HUDEP-2 (cell line): ENCODE results near the gene CCDC6.
A peak's percentile ranks its signal among the peaks of the same experiment; 100 is the strongest.
"Not testable (repeated sequence)": the region's sequence is repeated elsewhere in the genome, so short reads cannot be mapped to it uniquely, and the experiment has no call there.

Experiments
- DNase-seq, 76 experiments: peaks; one replicate each; lab custom pipeline; 2025; ENCODE audit not compliant: unreplicated experiment in 76 of 76; lab: John Stamatoyannopoulos, UW

The CCDC6 gene

DNA sequence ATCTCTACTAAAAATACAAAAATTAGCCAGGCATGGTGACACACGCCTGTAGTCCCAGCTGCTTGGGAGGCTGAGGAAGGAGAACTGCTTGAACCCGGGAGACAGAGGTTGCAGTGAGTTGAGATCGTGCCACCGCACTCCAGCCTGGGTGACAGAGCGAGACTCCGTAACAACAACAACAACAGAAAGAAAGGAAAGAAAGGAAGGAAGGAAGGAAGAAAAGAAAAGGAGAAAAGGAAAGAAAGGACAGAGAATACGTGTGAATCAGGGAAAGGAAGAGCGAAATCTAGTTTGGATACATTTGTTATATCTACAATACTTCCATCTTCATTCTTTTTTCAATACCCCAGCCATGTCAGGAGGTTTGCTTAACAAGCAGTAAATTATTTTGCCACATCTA is 21.5 kb downstream of the CCDC6 start:
- DNase-seq = not testable (repeated sequence)

DNA sequence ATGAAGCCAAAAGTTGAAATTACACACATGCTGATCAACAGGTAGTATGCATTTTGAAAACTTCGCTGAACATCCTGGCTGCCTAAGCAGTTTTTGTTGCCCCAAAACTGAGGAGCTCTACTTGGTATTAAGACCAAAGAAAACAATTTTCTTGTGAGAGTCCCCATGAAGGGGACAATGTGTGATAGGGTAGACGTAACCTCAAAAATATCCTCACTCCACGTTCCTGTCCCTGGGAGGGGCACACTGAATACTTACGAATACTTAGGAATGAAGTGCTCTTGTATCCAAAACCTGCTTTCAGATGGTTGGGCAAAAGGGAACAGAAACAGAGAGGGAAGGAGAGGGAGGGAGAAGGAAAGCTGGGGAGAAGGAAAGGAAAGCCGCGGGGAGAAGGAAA is 24.7 kb downstream of the CCDC6 start:
- no peak for DNase-seq

DNA sequence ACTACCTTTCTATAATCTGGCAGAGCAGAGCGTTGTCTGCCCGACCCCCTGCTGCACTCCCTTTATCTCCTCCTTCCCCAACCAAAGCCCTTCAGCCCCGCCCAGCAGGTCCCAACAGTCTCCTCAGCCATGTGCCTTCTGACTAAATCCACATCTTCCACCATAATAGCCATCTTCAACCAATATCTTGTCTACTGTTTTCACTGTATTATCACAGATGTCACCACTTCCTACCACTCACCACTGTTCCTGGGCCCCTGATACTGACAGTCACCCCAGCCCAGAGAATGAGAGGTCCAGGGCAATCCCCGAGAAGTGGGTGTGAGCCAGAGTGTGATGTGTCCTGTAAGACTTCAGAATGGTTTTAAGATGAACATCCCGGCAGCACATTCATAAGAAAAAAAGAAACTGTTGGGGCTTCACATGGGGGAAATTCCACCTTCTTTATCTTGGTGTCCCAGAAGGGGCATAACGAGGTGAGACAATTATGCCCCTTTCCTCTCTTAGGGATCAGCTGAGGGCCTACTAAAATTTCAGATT is 25.3 kb downstream of the CCDC6 start:
- peak in 71 of 76 experiments; percentile 11 to 83 (median 63) for DNase-seq

DNA sequence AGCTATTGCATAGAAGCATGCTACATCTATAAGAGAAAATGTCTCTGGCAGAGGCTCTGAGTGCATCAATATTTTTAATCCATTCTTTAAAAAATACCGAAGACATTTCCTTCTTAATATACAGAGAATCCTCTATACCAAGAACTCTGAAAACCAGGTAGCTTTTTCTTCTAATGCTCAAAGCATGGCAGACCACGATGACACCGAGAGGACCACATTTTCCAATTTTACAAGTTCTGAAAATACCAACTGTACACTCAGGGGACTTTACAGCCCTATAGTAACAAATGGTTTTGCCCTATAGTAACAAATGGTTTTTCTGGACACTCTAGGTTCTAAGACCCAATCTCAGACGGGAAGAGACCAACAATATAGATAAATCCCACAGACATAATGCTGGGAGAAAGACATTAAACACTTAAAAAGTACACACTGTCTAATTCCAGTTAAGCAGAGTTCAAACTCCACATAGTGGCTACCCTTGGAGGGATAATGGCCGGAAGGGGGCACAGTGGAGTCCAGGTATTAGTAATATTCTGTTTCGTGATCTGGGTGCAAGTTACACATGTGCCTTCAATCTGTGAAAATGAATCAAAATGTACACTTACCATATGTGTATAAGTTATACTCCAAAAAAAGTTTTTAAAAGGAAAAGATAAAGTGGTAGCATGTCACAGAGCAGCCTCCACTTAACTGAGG is 26.2 kb downstream of the CCDC6 start:
- DNase-seq = no peak

- DNase-seq = peak in 1 of 76 experiments; percentile 4
Measured at GRCh38 chr10:59879363-59879913, 26.9 kb downstream of the CCDC6 start.

- no peak for DNase-seq
Measured at GRCh38 chr10:59878915-59879314, 27.4 kb downstream of the CCDC6 start.

GRCh38 chr10:59878289-59878688 is 28.1 kb downstream of the CCDC6 start:
- no peak for DNase-seq

DNA sequence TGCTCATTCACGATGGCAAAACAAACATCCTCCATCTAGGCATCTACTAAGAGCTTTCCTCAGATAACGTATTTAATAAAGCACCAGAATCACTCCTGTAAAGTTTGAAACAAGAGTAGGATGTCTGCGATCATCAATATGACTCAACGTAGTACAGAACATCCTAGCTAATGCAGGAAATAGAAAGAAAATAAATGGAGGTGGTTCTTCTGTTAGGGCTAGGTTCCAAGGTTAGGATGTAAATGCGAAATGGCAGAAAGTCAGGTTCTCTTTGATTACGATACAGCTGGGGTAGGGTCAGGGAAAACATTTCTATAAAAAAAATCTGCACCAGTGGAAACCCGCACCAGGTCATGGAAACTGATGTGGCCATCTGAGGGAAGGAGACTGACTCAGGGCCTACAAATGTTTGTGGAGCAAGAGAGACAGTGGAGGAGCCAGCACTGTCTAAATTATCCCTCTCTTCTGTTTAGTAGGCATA is 29.1 kb downstream of the CCDC6 start:
- no peak for DNase-seq

GRCh38 chr10:59876695-59877094 is 29.7 kb downstream of the CCDC6 start:
- no peak for DNase-seq

- DNase-seq = not testable (repeated sequence)
Measured at GRCh38 chr10:59876208-59876607, 30.1 kb downstream of the CCDC6 start.

GRCh38 chr10:59873896-59874295 is 32.5 kb downstream of the CCDC6 start:
- no peak for DNase-seq

DNA sequence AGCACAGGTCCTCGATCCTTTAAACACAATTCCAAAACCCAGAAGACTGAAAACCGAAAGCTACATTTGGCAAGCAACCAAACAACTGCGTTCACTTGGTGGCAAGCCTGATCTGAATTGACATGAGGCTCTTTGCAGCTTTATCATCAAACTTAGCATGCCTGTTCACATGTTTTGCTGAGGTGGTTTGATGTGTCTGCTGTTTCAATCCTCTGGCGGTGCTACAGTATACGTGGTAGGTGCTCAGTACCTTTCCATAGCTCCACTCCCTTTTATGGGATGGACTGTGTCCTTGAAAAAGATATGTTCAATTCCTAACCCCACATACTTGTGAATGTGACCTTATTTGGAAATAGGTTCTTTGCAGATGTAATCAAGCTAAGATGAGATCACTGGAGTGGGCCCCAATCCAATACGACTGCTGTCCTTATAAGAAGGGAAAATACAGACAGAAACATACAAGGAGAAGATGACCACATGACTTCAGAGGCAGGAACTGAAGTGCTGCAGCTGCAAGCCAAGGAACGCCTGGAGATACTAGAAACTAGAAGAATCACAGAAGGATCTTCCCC is 33.4 kb downstream of the CCDC6 start:
- peak in 5 of 76 experiments; percentile 4 to 43 (median 15) for DNase-seq

DNA sequence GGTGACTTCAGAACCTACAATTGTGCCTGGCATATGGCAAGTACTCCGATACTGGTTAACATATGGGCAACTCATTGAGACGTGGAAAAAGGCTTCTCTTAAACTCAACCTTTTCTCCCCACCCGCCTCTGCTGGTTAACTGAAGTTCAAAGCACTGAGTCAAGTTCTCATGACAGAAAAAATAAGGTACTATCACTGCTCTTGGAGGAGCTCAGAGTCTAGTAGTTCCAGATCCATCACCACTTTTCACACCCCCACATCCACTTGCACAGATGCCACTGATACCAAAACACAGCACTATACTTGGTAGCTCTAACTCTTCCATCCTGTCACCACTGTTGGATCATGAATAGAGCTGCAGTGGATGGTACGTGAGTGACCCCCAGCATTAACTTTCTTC is 36.2 kb downstream of the CCDC6 start:
- DNase-seq = no peak

DNA sequence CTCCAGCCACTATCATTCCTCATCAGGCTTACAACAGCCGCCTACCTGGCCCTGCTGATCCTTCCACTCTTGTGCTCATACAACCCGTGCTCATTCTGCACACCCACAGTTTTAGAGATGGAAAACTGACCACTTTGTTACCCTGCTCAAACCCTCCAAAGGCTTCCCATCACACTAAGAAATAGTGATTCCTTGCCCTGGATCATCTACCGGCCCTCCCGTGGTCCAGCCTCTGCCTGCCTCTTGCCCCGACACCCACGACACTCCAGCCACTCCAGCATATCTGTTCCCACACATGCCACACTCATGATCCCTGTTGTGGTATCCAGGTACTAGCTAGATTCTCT is 36.8 kb downstream of the CCDC6 start:
- DNase-seq = no peak

GRCh38 chr10:59868696-59869593 is 37.4 kb downstream of the CCDC6 start:
- no peak for DNase-seq

GRCh38 chr10:59867590-59867989 is 38.8 kb downstream of the CCDC6 start:
- DNase-seq = no peak

- DNase-seq = peak in 33 of 76 experiments; percentile 8 to 63 (median 42)
Measured at GRCh38 chr10:59865101-59865500, 41.3 kb downstream of the CCDC6 start.

GRCh38 chr10:59864141-59864962 is 42.0 kb downstream of the CCDC6 start:
- DNase-seq = peak in 14 of 76 experiments; percentile 7 to 36 (median 18)

DNA sequence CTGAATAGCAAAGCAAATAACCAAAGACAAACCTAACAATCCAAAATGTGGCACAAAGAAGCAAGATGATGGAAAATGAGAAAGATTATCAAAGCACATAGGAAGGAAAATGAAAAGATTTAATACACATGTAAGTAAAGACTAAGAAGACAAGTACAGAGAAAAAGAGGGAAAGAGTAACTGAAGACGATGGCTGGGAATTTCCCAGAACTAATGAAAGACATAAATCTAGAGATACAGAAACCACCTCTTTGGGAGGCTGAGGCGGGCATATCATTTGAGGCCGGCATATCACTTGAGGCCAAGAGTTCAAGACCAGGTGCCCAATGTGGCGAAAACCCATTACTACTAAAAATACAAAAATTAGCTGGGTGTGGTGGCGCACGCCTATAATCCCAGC is 46.8 kb downstream of the CCDC6 start:
- DNase-seq = no peak

GRCh38 chr10:59857921-59858320 is 48.4 kb downstream of the CCDC6 start:
- DNase-seq = no peak
